Testis (tissue), 3 donors: Measurements from ENCODE around the gene WIPF3. TPM values are rescaled to one million over a fixed set of nuclear protein-coding genes. Genes with fewer than 3 reads are reported as not detected.

Experiments used
- DNase-seq: peaks from one replicate; pipeline ENCODE4 v3.0.0-alpha.2; 2019
- H3K27ac ChIP-seq, 2 donors: fragments of 200-600 bp; sonication (generic); one replicate each; pipeline ENCODE4 v1.5.1; 2019
- H3K27me3 ChIP-seq: fragments of 200-600 bp; sonication (generic); one replicate; pipeline ENCODE4 v1.5.1; 2019
- H3K36me3 ChIP-seq: fragments of 200-600 bp; sonication (generic); one replicate; pipeline ENCODE4 v1.5.1; 2017; ENCODE audit warnings: low read depth; ENCODE audit errors: missing control alignments
- H3K4me1 ChIP-seq: fragments of 200-600 bp; sonication (generic); one replicate; pipeline ENCODE4 v1.5.1; 2019
- H3K4me3 ChIP-seq, 2 donors: fragments of 200-600 bp; sonication (generic); one replicate each; pipeline ENCODE4 v1.5.1; 2017 to 2019
- H3K9me3 ChIP-seq: fragments of 200-600 bp; sonication (generic); one replicate; pipeline ENCODE4 v1.5.1; 2017
- CTCF ChIP-seq, 3 experiments: fragments of 450-650 bp in 2 of 3; fragments of 200-600 bp in 1 of 3; sonication (generic) in 1 of 3; IDR thresholded peaks; one replicate each; pipeline ENCODE4 v1.5.1; 2016 to 2019; ENCODE audit warnings: antibody characterized with exemption in 3 of 3, mild to moderate bottlenecking in 2 of 3, moderate library complexity in 1 of 3
- POLR2A ChIP-seq: fragments of 450-650 bp; IDR thresholded peaks from one replicate; pipeline ENCODE4 v1.6.1; 2017; ENCODE audit warnings: antibody characterized with exemption, mild to moderate bottlenecking, moderate library complexity
- WGBS, 2 donors: methylation state at CpG; one replicate each; pipeline ENCODE4 v1.1.5; 2018; 5-methylcytosine and 5-hydroxymethylcytosine counted together
- intact Hi-C: fragments of 100-400 bp; cut with DNase I; formaldehyde crosslinking; loops from one replicate; pipeline ENCODE4 v1.15.1; 2023; ENCODE audit warnings: low total_unique reads
- polyA plus RNA-seq: library from polyadenylated mRNA; stranded (reverse); fragments of 350-450 nt; fragmentation: Illumina TruSeq; extraction: RNeasy Lipid Tissue Mini Kit (QIAGEN cat#74804); gene quantifications from one replicate; pipeline ENCODE4 v1.2.3, GENCODE V29; 2014; ENCODE audit warnings: low read depth, low replicate concordance; ENCODE audit not compliant: insufficient read depth
- total RNA-seq, 2 donors: library from RNA; depleted of rRNA; stranded (reverse); fragments of >200 nt; gene quantifications; one replicate each; pipeline ENCODE4 v1.2.3, GENCODE V29; 2016

WIPF3 gene
- total and polyA plus RNA-seq, 3 donors from 2014 or later, result 42.7 to 110 (median 80.7) TPM

GRCh38 chr7:29926216-29926615 lies 119.9 kb downstream of the WIPF3 start:
- H3K27me3 ChIP-seq, result no peaks in the 10 kb centered on the region
- H3K4me3 ChIP-seq, result no peak overlapping the region
- H3K9me3 ChIP-seq, result no peaks in the 10 kb centered on the region
- DNase-seq, result no peak
- peaks cover 4% of the 10 kb centered on the region for H3K4me1 ChIP-seq
- intact Hi-C loops, result no loop called here
- no peaks in the 10 kb centered on the region for H3K36me3 ChIP-seq
- H3K27ac ChIP-seq, result no peak overlapping the region
- 92 to 96% methylated on average over 15 of the region's 15 CpGs for WGBS, 2 donors
- TF ChIP-seq CTCF (IDR thresholded peaks at IDR 0.05) (no peak), POLR2A (no peak)

GRCh38 chr7:29926741-29927140 lies 120.4 kb downstream of the WIPF3 start:
- no peaks in the 10 kb centered on the region for H3K36me3 ChIP-seq
- no peak overlapping the region for H3K4me3 ChIP-seq
- H3K4me1 ChIP-seq, result peaks cover 3% of the 10 kb centered on the region
- intact Hi-C loops, result no loop called here
- no peaks in the 10 kb centered on the region for H3K9me3 ChIP-seq
- no peak overlapping the region for H3K27ac ChIP-seq
- DNase-seq, result no peak
- H3K27me3 ChIP-seq, result no peaks in the 10 kb centered on the region
- WGBS, 2 donors, result 40 to 42% methylated on average over 5 of the region's 5 CpGs
- TF ChIP-seq POLR2A, result no peak
- no peak for TF ChIP-seq CTCF (IDR thresholded peaks at IDR 0.05)

- TF ChIP-seq CTCF (IDR thresholded peaks at IDR 0.05) (no peak), POLR2A (no peak)
- intact Hi-C loops, result no loop called here
- H3K27me3 ChIP-seq, result no peaks in the 10 kb centered on the region
- peaks cover 13% of the 10 kb centered on the region for H3K4me1 ChIP-seq
- no peaks in the 10 kb centered on the region for H3K36me3 ChIP-seq
- H3K4me3 ChIP-seq, result no peak overlapping the region
- H3K27ac ChIP-seq, result no peak overlapping the region
- WGBS, 2 donors, result 91% methylated on average over 8 to 16 of the region's 17 CpGs
- no peaks in the 10 kb centered on the region for H3K9me3 ChIP-seq
- no peak for DNase-seq
Measured at GRCh38 chr7:29929018-29929807, 122.9 kb downstream of the WIPF3 start.

- Histone ChIP-seq H3K27me3 (no peaks in the 10 kb centered on the region), H3K36me3 (no peaks in the 10 kb centered on the region), H3K4me1 (peaks cover 10% of the 10 kb centered on the region), H3K4me3 (no peak overlapping the region), H3K27ac (no peak overlapping the region), H3K9me3 (no peaks in the 10 kb centered on the region)
- WGBS, 2 donors, result 89 to 92% methylated on average over 2 of the region's 2 CpGs
- TF ChIP-seq POLR2A (no peak), CTCF (IDR thresholded peaks at IDR 0.05) (no peak)
- intact Hi-C loops, result no loop called here
- no peak for DNase-seq
Measured at GRCh38 chr7:29935111-29935510, 128.8 kb downstream of the WIPF3 start.

GRCh38 chr7:29937132-29937531 lies 130.8 kb downstream of the WIPF3 start:
- TF ChIP-seq CTCF (IDR thresholded peaks at IDR 0.05), result no peak
- no peak for TF ChIP-seq POLR2A
- Histone ChIP-seq H3K4me3 (no peak overlapping the region), H3K4me1 (peaks cover 10% of the 10 kb centered on the region), H3K36me3 (no peaks in the 10 kb centered on the region), H3K27ac (no peak overlapping the region), H3K9me3 (no peaks in the 10 kb centered on the region), H3K27me3 (no peaks in the 10 kb centered on the region)
- 92 to 98% methylated on average over 3 of the region's 3 CpGs for WGBS, 2 donors
- intact Hi-C loops, result no loop called here
- DNase-seq, result no peak
